H9 (cell line): ENCODE data around the gene MED28. TPM values are rescaled to one million over a fixed set of nuclear protein-coding genes. Genes with fewer than 3 reads are reported as not detected.

Source experiments
- DNase-seq: peaks from one replicate; pipeline ENCODE4 v3.0.0-alpha.2; 2017
- H2AFZ ChIP-seq: one replicate; pipeline ENCODE4 v1.6.1; 2013; ENCODE audit warnings: mild to moderate bottlenecking, low read length, control low read depth, moderate library complexity
- H2AK5ac ChIP-seq: 2 replicates; pipeline ENCODE4 v1.6.1; 2013; ENCODE audit warnings: low read length, control low read depth, mixed read lengths; ENCODE audit not compliant: insufficient read length
- H2BK120ac ChIP-seq: one replicate; pipeline ENCODE4 v1.6.1; 2013; ENCODE audit warnings: low read depth, mild to moderate bottlenecking, low read length, control low read depth, inconsistent platforms; ENCODE audit not compliant: poor library complexity, severe bottlenecking
- H2BK12ac ChIP-seq: 2 replicates; pipeline ENCODE4 v1.6.1; 2013; ENCODE audit warnings: low read length, control low read depth, mixed read lengths, low read depth; ENCODE audit not compliant: insufficient read length
- H2BK15ac ChIP-seq: 2 replicates; pipeline ENCODE4 v1.6.1; 2013; ENCODE audit warnings: low read depth, low read length, control low read depth
- H2BK20ac ChIP-seq: one replicate; pipeline ENCODE4 v1.6.1; 2013; ENCODE audit warnings: low read depth, mild to moderate bottlenecking, low read length, control low read depth, inconsistent platforms; ENCODE audit not compliant: poor library complexity, severe bottlenecking
- H2BK5ac ChIP-seq: 2 replicates; pipeline ENCODE4 v1.6.1; 2013; ENCODE audit warnings: low read length, control low read depth, mixed read lengths; ENCODE audit not compliant: insufficient read length
- H3K14ac ChIP-seq: 2 replicates; pipeline ENCODE4 v1.6.1; 2013; ENCODE audit warnings: low read length, control low read depth; ENCODE audit not compliant: insufficient read depth
- H3K18ac ChIP-seq: 2 replicates; pipeline ENCODE4 v1.6.1; 2013; ENCODE audit warnings: low read depth, mild to moderate bottlenecking, mixed read lengths, low read length, control low read depth; ENCODE audit not compliant: insufficient read length
- H3K23ac ChIP-seq: 2 replicates; pipeline ENCODE4 v1.6.1; 2013; ENCODE audit warnings: low read length, control low read depth, mixed read lengths, low read depth; ENCODE audit not compliant: insufficient read length
- H3K23me2 ChIP-seq: 2 replicates; pipeline ENCODE4 v1.6.1; 2013; ENCODE audit warnings: low read depth, mild to moderate bottlenecking, mixed read lengths, low read length, control low read depth; ENCODE audit not compliant: insufficient read length, poor library complexity, severe bottlenecking
- H3K27ac ChIP-seq: 2 replicates; pipeline ENCODE4 v1.5.1; 2013; ENCODE audit warnings: low read length, control low read depth, mixed read lengths, low read depth; ENCODE audit not compliant: insufficient read length
- H3K27me3 ChIP-seq: 2 replicates; pipeline ENCODE4 v1.6.1; 2013; ENCODE audit warnings: low read length, control low read depth, inconsistent platforms; ENCODE audit not compliant: insufficient read depth
- H3K4ac ChIP-seq: 2 replicates; pipeline ENCODE4 v1.6.1; 2013; ENCODE audit warnings: low read depth, mild to moderate bottlenecking, control low read depth, inconsistent platforms, low read length, moderate library complexity
- H3K4me1 ChIP-seq: 2 replicates; pipeline ENCODE4 v1.6.1; 2013; ENCODE audit warnings: low read length, control low read depth, inconsistent platforms; ENCODE audit not compliant: insufficient read depth
- H3K4me2 ChIP-seq: 2 replicates; pipeline ENCODE4 v1.6.1; 2013; ENCODE audit warnings: low read length, control low read depth, mixed read lengths; ENCODE audit not compliant: insufficient read length, insufficient read depth
- H3K56ac ChIP-seq: 2 replicates; pipeline ENCODE4 v1.6.1; 2013; ENCODE audit warnings: low read depth, mild to moderate bottlenecking, mixed read lengths, low read length, control low read depth; ENCODE audit not compliant: insufficient read length
- H3K79me1 ChIP-seq: 2 replicates; pipeline ENCODE4 v1.6.1; 2013; ENCODE audit warnings: low read depth, mild to moderate bottlenecking, moderate library complexity, low read length, control low read depth, inconsistent platforms; ENCODE audit not compliant: insufficient read depth, poor library complexity, severe bottlenecking
- H3K79me2 ChIP-seq: 2 replicates; pipeline ENCODE4 v1.6.1; 2013; ENCODE audit warnings: low read length, control low read depth, inconsistent platforms; ENCODE audit not compliant: insufficient read depth
- H3K9ac ChIP-seq: 2 replicates; pipeline ENCODE4 v1.6.1; 2013; ENCODE audit warnings: low read length, control low read depth, mixed read lengths; ENCODE audit not compliant: insufficient read length; ENCODE audit errors: extremely low read depth
- H3K9me3 ChIP-seq: one replicate; pipeline ENCODE4 v1.6.1; 2013; ENCODE audit warnings: low read depth, low read length, inconsistent platforms; ENCODE audit not compliant: control insufficient read depth
- H3T11ph ChIP-seq: one replicate; pipeline ENCODE4 v1.6.1; 2013; ENCODE audit warnings: mild to moderate bottlenecking, low read length, control low read depth, inconsistent platforms
- H4K20me1 ChIP-seq: one replicate; pipeline ENCODE4 v1.6.1; 2013; ENCODE audit not compliant: control insufficient read depth, insufficient read length, insufficient read depth
- H4K5ac ChIP-seq: 2 replicates; pipeline ENCODE4 v1.6.1; 2013; ENCODE audit warnings: low read depth, mild to moderate bottlenecking, mixed read lengths, low read length, control low read depth; ENCODE audit not compliant: insufficient read length
- H4K8ac ChIP-seq: replicated peaks from 2 replicates; pipeline ENCODE4 v1.6.1; 2013; ENCODE audit warnings: low read length, control low read depth, mixed read lengths, low read depth; ENCODE audit not compliant: insufficient read length
- H4K91ac ChIP-seq: 2 replicates; pipeline ENCODE4 v1.6.1; 2013; ENCODE audit warnings: low read depth, mild to moderate bottlenecking, moderate library complexity, mixed read lengths, low read length, control low read depth; ENCODE audit not compliant: insufficient read length
- H3K27ac Mint-ChIP-seq, 3 experiments: 2 replicates in 2 of 3; 3 replicates in 1 of 3; pipeline ENCODE4 v1.8.0; 2020 to 2021; ENCODE audit warnings: mixed read lengths in 3 of 3, mild to moderate bottlenecking in 1 of 3, moderate library complexity in 1 of 3
- H3K27me3 Mint-ChIP-seq: 2 replicates; pipeline ENCODE4 v1.8.0; 2021; ENCODE audit warnings: low read depth, mild to moderate bottlenecking, moderate library complexity, mixed read lengths
- H3K36me3 Mint-ChIP-seq, 3 experiments: 2 replicates in 2 of 3; 3 replicates in 1 of 3; pipeline ENCODE4 v1.8.0; 2020 to 2021; ENCODE audit warnings: low read depth in 3 of 3, mixed read lengths in 3 of 3; ENCODE audit not compliant: insufficient read depth in 1 of 3
- H3K4me1 Mint-ChIP-seq, 2 experiments: 2 replicates each; pipeline ENCODE4 v1.8.0; 2020; ENCODE audit warnings: mixed read lengths in 2 of 2
- H3K4me3 Mint-ChIP-seq, 2 experiments: 2 replicates in 1 of 2; 3 replicates in 1 of 2; pipeline ENCODE4 v1.8.0; 2020 to 2021; ENCODE audit warnings: mild to moderate bottlenecking in 2 of 2, mixed read lengths in 2 of 2, moderate library complexity in 1 of 2
- H3K9me3 Mint-ChIP-seq, 2 experiments: 2 replicates in 1 of 2; 3 replicates in 1 of 2; pipeline ENCODE4 v1.8.0; 2020; ENCODE audit warnings: mild to moderate bottlenecking in 2 of 2, mixed read lengths in 2 of 2, moderate library complexity in 1 of 2
- CTCF ChIP-seq: fragments of 200-600 bp; sonication (generic); conservative IDR thresholded peaks from 3 replicates; pipeline ENCODE4 v1.8.0; 2021; ENCODE audit warnings: antibody characterized with exemption, mild to moderate bottlenecking
- WGBS: extraction: QIAGEN DNeasy Blood & Tissue Kit; methylation state at CpG from one replicate; pipeline ENCODE4 v1.1.7; 2013; ENCODE audit warnings: missing lambda C conversion rate, low lambda C conversion rate, mixed read lengths; ENCODE audit not compliant: insufficient read length; ENCODE audit errors: extremely low coverage; 5-methylcytosine and 5-hydroxymethylcytosine counted together
- total RNA-seq: library from RNA; stranded (reverse); gene quantifications from 2 replicates; pipeline ENCODE4 v1.2.1, GENCODE V29; 2021

The MED28 gene
- total RNA-seq, 1 experiment from 2014 or later: 90.4 TPM

- WGBS: no CpG with 5 or more reads among the region's 1 CpG
- no peak overlapping the region for H2BK120ac ChIP-seq
- no peak overlapping the region for H3K4me2 ChIP-seq
- H4K5ac ChIP-seq: no peak overlapping the region
- Mint-ChIP-seq H3K27me3 (no peaks in the 10 kb centered on the region), H3K4me1 (no peaks in the 10 kb centered on the region), H3K27ac (no peak overlapping the region), H3K4me3 (no peak overlapping the region), H3K36me3 (peaks cover 18 to 45% (median 29%) of the 10 kb centered on the region in 3 experiments; a peak in 6 of 7 replicates), H3K9me3 (no peaks in the 10 kb centered on the region)
- DNase-seq: no peak
- H3K4me1 ChIP-seq: no peaks in the 10 kb centered on the region
- H2BK15ac ChIP-seq: no peak overlapping the region
- H2BK20ac ChIP-seq: no peak overlapping the region
- H3K23ac ChIP-seq: no peak overlapping the region
- H3K9ac ChIP-seq: no peak overlapping the region
- no peak overlapping the region for H3T11ph ChIP-seq
- H3K27me3 ChIP-seq: no peaks in the 10 kb centered on the region
- no peaks in the 10 kb centered on the region for H3K79me2 ChIP-seq
- H2AK5ac ChIP-seq: no peak overlapping the region
- no peak overlapping the region for H3K27ac ChIP-seq
- H4K8ac ChIP-seq: no peak overlapping the region
- no peaks in the 10 kb centered on the region for H3K79me1 ChIP-seq
- TF ChIP-seq CTCF: no peak
- H3K4ac ChIP-seq: no peak overlapping the region
- H4K20me1 ChIP-seq: no peaks in the 10 kb centered on the region
- no peak overlapping the region for H3K14ac ChIP-seq
- no peak overlapping the region for H2BK5ac ChIP-seq
- no peak overlapping the region for H3K18ac ChIP-seq
- no peak overlapping the region for H2AFZ ChIP-seq
- no peaks in the 10 kb centered on the region for H3K23me2 ChIP-seq
- no peak overlapping the region for H2BK12ac ChIP-seq
- no peaks in the 10 kb centered on the region for H3K9me3 ChIP-seq
- H3K56ac ChIP-seq: no peak overlapping the region
- no peak overlapping the region for H4K91ac ChIP-seq
Measured at GRCh38 chr4:17599826-17600225, 14.6 kb upstream of the MED28 start.
